GM12891 (cell line): ENCODE data around the gene FNTB. TPM values are rescaled to one million over a fixed set of nuclear protein-coding genes. Genes with fewer than 3 reads are reported as not detected.
A peak's percentile ranks its signal among the peaks of the same experiment; 100 is the strongest.

ENCODE experiments used
- DNase-seq: peaks from one replicate; pipeline ENCODE4 v3.0.0; 2011; ENCODE audit warnings: low spot score; ENCODE audit not compliant: insufficient read length
- FAIRE-seq: peaks from 2 replicates; lab custom pipeline; 2011; peaks lifted over from hg19 to GRCh38; lab: Jason Lieb, UNC
- PAX5 ChIP-seq: IDR thresholded peaks from 2 replicates; pipeline ENCODE4 v1.6.1; 2011; ENCODE audit warnings: low read length, moderate library complexity, mild to moderate bottlenecking; ENCODE audit not compliant: insufficient read depth, severe bottlenecking
- POLR2A ChIP-seq: IDR thresholded peaks from 2 replicates; pipeline ENCODE4 v1.6.1; 2011; ENCODE audit warnings: low read depth, low read length, control low read depth
- POLR2AphosphoS5 ChIP-seq: IDR thresholded peaks from 2 replicates; pipeline ENCODE4 v1.6.1; 2011; ENCODE audit warnings: low read depth, low read length, control low read depth
- POU2F2 ChIP-seq: IDR thresholded peaks from 2 replicates; pipeline ENCODE4 v1.6.1; 2011; ENCODE audit warnings: low read depth, mild to moderate bottlenecking, control low read depth, low read length, moderate library complexity
- SPI1 ChIP-seq: IDR thresholded peaks from 2 replicates; pipeline ENCODE4 v1.6.1; 2011; ENCODE audit warnings: low read depth, low read length, control low read depth
- TAF1 ChIP-seq: IDR thresholded peaks from 2 replicates; pipeline ENCODE4 v1.6.1; 2011; ENCODE audit warnings: low read depth, low read length, control low read depth
- polyA plus RNA-seq: library from polyadenylated mRNA; unstranded; fragments of >200 nt; gene quantifications from one replicate; pipeline ENCODE4 v1.2.1, GENCODE V29; 2012; ENCODE audit warnings: low read depth, missing spikeins, inconsistent platforms; ENCODE audit not compliant: missing spikeins

FNTB gene
- polyA plus RNA-seq = 11.1 TPM

- no peak; the same call in 1 of the 2 replicates for TF ChIP-seq TAF1
- TF ChIP-seq POLR2A = peak; percentile 67
- peak; percentile 52 for TF ChIP-seq SPI1
- TF ChIP-seq POLR2AphosphoS5 = peak; percentile 73
- no peak for TF ChIP-seq POU2F2
- DNase-seq = peak; percentile 84
- peak; percentile 98 for FAIRE-seq
Observed at GRCh38 chr14:64986648-64987437, at the start of gene FNTB. Gene FNTB (plus strand): TSS chr14:64986895. CDS start chr14:64986954, 59 bp downstream.

- DNase-seq = no peak
- no peak for FAIRE-seq
- TF ChIP-seq POU2F2 = no peak
- no peak for TF ChIP-seq POLR2AphosphoS5
- TF ChIP-seq POLR2A = no peak
- TF ChIP-seq SPI1 = no peak
- TF ChIP-seq PAX5 = no peak
- TF ChIP-seq TAF1 = no peak
Observed at GRCh38 chr14:64937171-64937820, 49.4 kb upstream of the FNTB start.

- TF ChIP-seq TAF1 (no peak), POLR2A (no peak), SPI1 (no peak), POLR2AphosphoS5 (no peak), POU2F2 (no peak), PAX5 (no peak)
- no peak for FAIRE-seq
- DNase-seq = no peak
Observed at GRCh38 chr14:64937821-64938193, 48.9 kb upstream of the FNTB start.

- TF ChIP-seq POLR2AphosphoS5 (no peak), PAX5 (no peak), POLR2A (no peak), POU2F2 (no peak), TAF1 (no peak), SPI1 (no peak)
- FAIRE-seq = no peak
Observed at GRCh38 chr14:64938972-64939816, 47.5 kb upstream of the FNTB start.

GRCh38 chr14:64939817-64940190, 46.9 kb upstream of the FNTB start:
- TF ChIP-seq SPI1 = no peak
- no peak for TF ChIP-seq POLR2AphosphoS5
- TF ChIP-seq TAF1 = no peak
- TF ChIP-seq POLR2A = no peak
- no peak for TF ChIP-seq POU2F2
- TF ChIP-seq PAX5 = no peak
- no peak for DNase-seq
- FAIRE-seq = no peak

More at GRCh38 chr14:64938972-64939816, 47.5 kb upstream of the FNTB start:
- no peak for DNase-seq

- TF ChIP-seq POLR2A (no peak), POLR2AphosphoS5 (no peak), PAX5 (no peak), TAF1 (no peak), SPI1 (no peak), POU2F2 (no peak)
- DNase-seq = no peak
- no peak for FAIRE-seq
Observed at GRCh38 chr14:64940336-64940910, 46.3 kb upstream of the FNTB start.

GRCh38 chr14:64942531-64943111, 44.1 kb upstream of the FNTB start, which contains the start of gene GPX2:
Gene GPX2 (minus strand): TSS chr14:64942745. CDS start chr14:64942726, 19 bp downstream.
- DNase-seq (no peak), FAIRE-seq (no peak)
- no peak for TF ChIP-seq TAF1
- TF ChIP-seq POLR2A = no peak
- TF ChIP-seq POU2F2 = no peak
- TF ChIP-seq PAX5 = no peak
- TF ChIP-seq SPI1 = no peak
- no peak for TF ChIP-seq POLR2AphosphoS5

GRCh38 chr14:64943556-64943955, 43.1 kb upstream of the FNTB start:
- DNase-seq (no peak), FAIRE-seq (no peak)
- no peak for TF ChIP-seq PAX5
- TF ChIP-seq POU2F2 = no peak
- no peak for TF ChIP-seq SPI1
- no peak for TF ChIP-seq POLR2A
- TF ChIP-seq TAF1 = no peak
